Spleen (tissue), 11 donors: ENCODE results near the gene ABCG8. TPM values are rescaled to one million over a fixed set of nuclear protein-coding genes. Genes with fewer than 3 reads are reported as not detected.
A peak's percentile ranks its signal among the peaks of the same experiment; 100 is the strongest.

ENCODE experiments used
- DNase-seq: peaks from one replicate; pipeline ENCODE4 v3.0.0-alpha.2; 2020
- H3K27ac ChIP-seq, 8 donors: fragments of 200-600 bp; sonication (generic) in 7 of 8; 1 replicate in 4 of 8; 2 replicates in 4 of 8; pipeline versions ENCODE4 v1.5.0 to v1.8.0; 2016 to 2021; ENCODE audit warnings: inconsistent platforms in 4 of 8, mild to moderate bottlenecking in 4 of 8, moderate library complexity in 1 of 8
- H3K27me3 ChIP-seq, 7 donors: fragments of 200-600 bp; sonication (generic) in 6 of 7; replicated peaks in 1 of 7; 1 replicate in 4 of 7; 2 replicates in 3 of 7; pipeline versions ENCODE4 v1.5.0 to v1.8.0; 2016 to 2021; ENCODE audit warnings: inconsistent platforms in 3 of 7, mild to moderate bottlenecking in 1 of 7
- H3K36me3 ChIP-seq, 6 donors: fragments of 200-600 bp; sonication (generic) in 5 of 6; 1 replicate in 4 of 6; 2 replicates in 2 of 6; pipeline versions ENCODE4 v1.5.0 to v1.8.0; 2016 to 2021; ENCODE audit warnings: inconsistent platforms in 2 of 6
- H3K4me1 ChIP-seq, 6 donors: fragments of 200-600 bp; sonication (generic) in 5 of 6; 1 replicate in 3 of 6; 2 replicates in 3 of 6; pipeline versions ENCODE4 v1.5.0 to v1.8.0; 2016 to 2021; ENCODE audit warnings: inconsistent platforms in 3 of 6
- H3K4me3 ChIP-seq, 8 donors: fragments of 200-600 bp; sonication (generic) in 7 of 8; 1 replicate in 4 of 8; 2 replicates in 4 of 8; pipeline versions ENCODE4 v1.5.0 to v1.8.0; 2016 to 2021; ENCODE audit warnings: inconsistent platforms in 4 of 8, mild to moderate bottlenecking in 4 of 8, moderate library complexity in 2 of 8
- H3K9me3 ChIP-seq, 8 donors: fragments of 200-600 bp; sonication (generic) in 7 of 8; 1 replicate in 4 of 8; 2 replicates in 4 of 8; pipeline versions ENCODE4 v1.5.0 to v1.8.0; 2016 to 2021; ENCODE audit warnings: inconsistent platforms in 4 of 8
- POLR2A ChIP-seq, 3 donors: fragments of 450-650 bp; IDR thresholded peaks; one replicate each; pipeline ENCODE4 v1.5.1; 2017; ENCODE audit warnings: antibody characterized with exemption in 3 of 3, mild to moderate bottlenecking in 1 of 3
- POLR2AphosphoS5 ChIP-seq, 3 donors: sonication (generic); formaldehyde crosslinking; IDR thresholded peaks; one replicate each; pipeline ENCODE4 v1.5.1; 2017; ENCODE audit warnings: antibody characterized with exemption in 3 of 3
- WGBS, 5 donors: extraction: QIAGEN DNeasy Blood & Tissue Kit in 3 of 5; methylation state at CpG; one replicate each; pipeline versions ENCODE4 v1.1.5 to v1.1.7; 2013 to 2018; 5-methylcytosine and 5-hydroxymethylcytosine counted together
- intact Hi-C: fragments of 100-400 bp; cut with DNase I; formaldehyde crosslinking; loops from one replicate; pipeline ENCODE4 v1.15.0; 2023; ENCODE audit warnings: low total_unique reads
- polyA plus RNA-seq, 3 donors: library from polyadenylated mRNA; stranded (reverse); fragments of 200-250 nt; gene quantifications; one replicate each; pipeline ENCODE4 v1.2.1, GENCODE V29; 2013
- total RNA-seq, 7 donors: library from RNA; depleted of rRNA in 3 of 7; stranded (reverse); fragments of >200 nt in 3 of 7; fragmentation: NEBNext Ultra II Directional in 4 of 7; extraction: Animal tissue kit (Norgen Biotek cat#: 25700) in 4 of 7; gene quantifications; one replicate each; pipeline versions ENCODE4 v1.1.0 to v1.2.1, GENCODE V29; 2016 to 2021
- TF ChIP-seq, protein P1 (sequence below), 11 experiments: fragments of 200-600 bp in 7 of 11; fragments of 450-650 bp in 4 of 11; sonication (generic) in 4 of 11; IDR thresholded peaks in 8 of 11; conservative IDR thresholded peaks in 3 of 11; 1 replicate in 7 of 11; 2 replicates in 4 of 11; pipeline versions ENCODE4 v1.4.0 to v1.8.0; 2016 to 2021; ENCODE audit warnings: antibody characterized with exemption in 11 of 11, inconsistent platforms in 4 of 11, mild to moderate bottlenecking in 1 of 11
- donor health status: healthy with polysubstance abuse.
- donor health status: DM: no; HTN: no; CAD: no; lungs with moderate emphysema.
- donor health status: DM: no; HTN: no; CAD: no.
- donor health status: Bipolar disorder and iron deficiency.
- donor health status: healthy.
- donor health status: DM: no; HTN: no; CAD: no.
- donor health status: DM: yes; HTN: yes; CAD: no.

The ABCG8 gene
- total and polyA plus RNA-seq, 10 donors: 0.02 to 0.46 (median 0.20) TPM; not detected in 5

DNA sequence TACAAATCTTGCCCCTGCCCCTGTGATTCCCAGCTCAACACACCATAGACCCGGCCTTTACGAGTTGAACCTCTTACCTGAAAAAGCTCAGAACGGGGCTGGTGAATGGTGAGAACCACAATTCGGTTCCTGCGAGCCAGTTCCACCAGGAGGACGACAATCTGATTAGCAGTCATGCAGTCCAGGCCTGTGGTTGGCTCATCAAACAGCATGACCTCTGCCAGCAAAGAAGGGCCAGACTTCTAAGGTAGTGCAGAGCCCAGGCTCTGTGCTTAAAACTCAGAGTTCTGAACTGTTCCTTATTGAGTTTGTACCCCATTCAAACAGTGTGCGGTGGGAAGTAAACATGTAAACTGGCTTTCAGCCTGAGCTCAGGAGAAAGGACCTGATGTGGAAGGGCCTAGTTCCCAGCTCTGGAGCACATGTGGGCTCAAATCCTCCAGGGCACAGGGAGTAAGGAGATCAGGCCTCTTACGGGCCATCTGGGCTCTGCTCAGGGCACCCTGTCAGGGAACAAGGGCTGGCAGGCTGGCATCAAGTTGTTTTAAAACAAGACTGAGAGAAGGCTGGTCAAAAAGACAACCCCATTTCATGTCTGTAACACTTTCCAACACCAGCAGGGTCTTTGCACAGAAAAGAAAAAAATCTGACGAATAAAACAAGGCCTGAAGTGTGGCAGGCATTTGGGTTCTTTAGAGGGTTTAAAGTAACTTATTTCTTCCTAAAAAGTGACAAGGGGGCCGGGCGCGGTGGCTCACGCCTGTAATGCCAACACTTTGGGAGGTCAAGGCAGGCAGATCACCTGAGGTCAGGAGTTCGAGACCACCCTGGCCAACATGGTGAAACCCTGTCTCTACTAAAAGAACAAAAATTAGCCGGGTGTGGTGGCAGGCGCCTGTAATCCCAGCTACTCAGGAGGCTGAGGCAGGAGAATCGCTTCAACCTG lies 12.2 kb upstream of the ABCG8 start:
- Histone ChIP-seq H3K27ac (no peak overlapping the region), H3K36me3 (no peaks in the 10 kb centered on the region), H3K27me3 (peaks cover 0 to 67% (median 6%) of the 10 kb centered on the region in 7 donors), H3K9me3 (no peaks in the 10 kb centered on the region), H3K4me1 (peaks cover 0 to 17% (median 3%) of the 10 kb centered on the region in 6 donors), H3K4me3 (no peak overlapping the region)
- TF ChIP-seq, protein P1, sequence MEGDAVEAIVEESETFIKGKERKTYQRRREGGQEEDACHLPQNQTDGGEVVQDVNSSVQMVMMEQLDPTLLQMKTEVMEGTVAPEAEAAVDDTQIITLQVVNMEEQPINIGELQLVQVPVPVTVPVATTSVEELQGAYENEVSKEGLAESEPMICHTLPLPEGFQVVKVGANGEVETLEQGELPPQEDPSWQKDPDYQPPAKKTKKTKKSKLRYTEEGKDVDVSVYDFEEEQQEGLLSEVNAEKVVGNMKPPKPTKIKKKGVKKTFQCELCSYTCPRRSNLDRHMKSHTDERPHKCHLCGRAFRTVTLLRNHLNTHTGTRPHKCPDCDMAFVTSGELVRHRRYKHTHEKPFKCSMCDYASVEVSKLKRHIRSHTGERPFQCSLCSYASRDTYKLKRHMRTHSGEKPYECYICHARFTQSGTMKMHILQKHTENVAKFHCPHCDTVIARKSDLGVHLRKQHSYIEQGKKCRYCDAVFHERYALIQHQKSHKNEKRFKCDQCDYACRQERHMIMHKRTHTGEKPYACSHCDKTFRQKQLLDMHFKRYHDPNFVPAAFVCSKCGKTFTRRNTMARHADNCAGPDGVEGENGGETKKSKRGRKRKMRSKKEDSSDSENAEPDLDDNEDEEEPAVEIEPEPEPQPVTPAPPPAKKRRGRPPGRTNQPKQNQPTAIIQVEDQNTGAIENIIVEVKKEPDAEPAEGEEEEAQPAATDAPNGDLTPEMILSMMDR (IDR thresholded peaks at IDR 0.05 in 8 of 11, conservative IDR thresholded peaks at IDR 0.05 in 3 of 11): no peak
- TF ChIP-seq POLR2AphosphoS5 (IDR thresholded peaks at IDR 0.05) (no peak), POLR2A (IDR thresholded peaks at IDR 0.05) (no peak)
- no peak for DNase-seq
- intact Hi-C loops: no loop called here
- WGBS, 5 donors: 92 to 95% (median 93%) methylated on average over 15 to 17 of the region's 17 CpGs

DNA sequence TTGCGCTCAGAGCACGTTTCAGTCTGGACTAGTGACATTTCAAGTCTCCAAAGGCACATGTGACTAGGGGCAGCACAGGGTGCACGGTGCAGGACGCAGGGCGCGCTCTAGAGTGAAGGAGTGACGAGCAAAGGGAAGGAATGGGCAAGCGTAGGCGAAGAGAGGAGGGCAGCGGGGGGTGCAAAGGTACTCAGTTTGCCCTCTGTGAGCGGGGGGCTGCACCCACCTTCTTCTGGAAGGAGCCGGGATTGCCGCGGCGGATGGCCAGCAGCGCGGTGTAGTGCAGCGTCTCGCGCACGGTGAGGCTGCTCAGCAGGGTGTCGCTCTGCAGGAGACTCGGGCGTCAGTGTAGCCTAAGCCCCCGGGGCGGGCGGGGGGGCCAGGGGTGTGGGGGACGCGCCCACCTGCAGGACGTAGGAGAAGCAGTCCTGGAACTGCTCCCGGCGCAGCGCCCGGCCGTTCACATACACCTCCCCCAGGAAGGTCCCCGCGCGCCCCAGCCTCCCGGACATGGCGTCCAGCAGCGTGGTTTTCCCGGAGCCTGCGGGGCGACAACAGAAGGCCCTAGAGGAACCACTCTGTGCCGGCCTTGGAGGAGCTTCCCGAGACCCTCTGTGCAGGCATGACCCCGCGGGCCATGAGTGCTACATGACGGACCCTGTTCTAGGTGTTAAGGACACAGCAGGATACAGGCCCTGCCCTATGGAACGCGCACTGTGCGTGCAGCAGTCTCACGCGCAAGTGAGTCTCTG lies 7.1 kb upstream of the ABCG8 start:
- TF ChIP-seq POLR2A (IDR thresholded peaks at IDR 0.05): no peak
- TF ChIP-seq, protein P1 (IDR thresholded peaks at IDR 0.05 in 8 of 11, conservative IDR thresholded peaks at IDR 0.05 in 3 of 11): no peak
- no peak for TF ChIP-seq POLR2AphosphoS5 (IDR thresholded peaks at IDR 0.05)
- Histone ChIP-seq H3K36me3 (no peaks in the 10 kb centered on the region), H3K4me1 (peaks cover 0 to 24% (median 6%) of the 10 kb centered on the region in 6 donors), H3K4me3 (peak overlapping the region in 5 of 8 donors; percentile 9 to 55 (median 12)), H3K27ac (no peak overlapping the region), H3K27me3 (peaks cover 0 to 62% (median 11%) of the 10 kb centered on the region in 7 donors), H3K9me3 (no peaks in the 10 kb centered on the region)
- WGBS, 5 donors: 11 to 24% (median 11%) methylated on average over 20 to 54 of the region's 54 CpGs
- intact Hi-C loops: no loop called here
- no peak for DNase-seq

DNA sequence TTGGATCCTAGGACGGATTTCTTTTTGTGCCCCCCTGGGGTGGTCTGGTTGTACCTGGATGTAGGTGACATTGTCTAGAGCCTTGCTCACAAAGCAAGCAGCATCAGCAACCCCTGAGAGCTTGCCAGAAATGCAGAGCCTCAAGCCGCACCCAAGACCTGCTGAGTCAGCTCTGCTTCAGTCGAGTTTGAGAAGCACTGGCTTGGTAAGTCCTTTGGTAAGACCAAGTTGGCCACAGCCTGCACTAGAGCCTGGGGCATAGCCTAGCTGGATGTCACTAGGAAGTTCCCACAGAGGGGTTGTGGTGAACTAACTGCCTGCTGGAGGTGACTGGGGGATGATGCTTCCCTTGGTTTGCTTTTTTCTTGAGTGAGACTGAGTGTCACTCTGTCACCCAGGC lies 6.3 kb upstream of the ABCG8 start:
- intact Hi-C loops: no loop called here
- Histone ChIP-seq H3K4me3 (no peak overlapping the region), H3K36me3 (no peaks in the 10 kb centered on the region), H3K4me1 (peaks cover 0 to 24% (median 6%) of the 10 kb centered on the region in 6 donors), H3K27ac (no peak overlapping the region), H3K27me3 (peaks cover 0 to 64% (median 11%) of the 10 kb centered on the region in 7 donors), H3K9me3 (no peaks in the 10 kb centered on the region)
- TF ChIP-seq POLR2A (IDR thresholded peaks at IDR 0.05) (no peak), POLR2AphosphoS5 (IDR thresholded peaks at IDR 0.05) (no peak)
- TF ChIP-seq, protein P1 (IDR thresholded peaks at IDR 0.05 in 8 of 11, conservative IDR thresholded peaks at IDR 0.05 in 3 of 11): no peak
- no peak for DNase-seq
- 45 to 67% (median 59%) methylated on average over 3 of the region's 3 CpGs for WGBS, 5 donors
